ENCODE data around the gene TCF4. TPM values are rescaled to one million over a fixed set of nuclear protein-coding genes. Genes with fewer than 3 reads are reported as not detected.

The TCF4 gene
- total and polyA plus RNA-seq, 8 donors, result 5.1 to 187 (median 39.9) TPM

GRCh38 chr18:55337908-55338521, 250.0 kb downstream of the TCF4 start:
- no peaks in the 10 kb centered on the region for H3K27me3 ChIP-seq
- H3K36me3 ChIP-seq, result no peaks in the 10 kb centered on the region
- H3K4me3 ChIP-seq, result peak overlapping the region in 2 of 4 donors; percentile 1 to 5
- H3K9me3 ChIP-seq, result no peaks in the 10 kb centered on the region
- peak overlapping the region; percentile 5 to 72 (median 67) for H3K27ac ChIP-seq
- WGBS, 5 donors, result 66 to 80% (median 70%) methylated on average over 13 of the region's 13 CpGs
- peaks cover 0 to 36% (median 0%) of the 10 kb centered on the region in 4 donors for H3K4me1 ChIP-seq
- TF ChIP-seq EP300 (IDR thresholded peaks at IDR 0.05) (no peak), POLR2AphosphoS5 (IDR thresholded peaks at IDR 0.05) (peak in 1 of 3 donors; percentile 8)
- intact Hi-C loops (cut with DNase I; ENCODE audit: low total_unique reads), result no loop called here
- DNase-seq, result peak in 1 of 2 donors; percentile 40

GRCh38 chr18:55337138-55337537, 250.9 kb downstream of the TCF4 start:
- intact Hi-C loops (cut with DNase I; ENCODE audit: low total_unique reads), result no loop called here
- H3K4me3 ChIP-seq, result no peak overlapping the region
- no peaks in the 10 kb centered on the region for H3K27me3 ChIP-seq
- H3K9me3 ChIP-seq, result no peaks in the 10 kb centered on the region
- H3K36me3 ChIP-seq, result no peaks in the 10 kb centered on the region
- 82 to 93% (median 88%) methylated on average over 4 of the region's 4 CpGs for WGBS, 5 donors
- H3K4me1 ChIP-seq, result peaks cover 0 to 36% (median 0%) of the 10 kb centered on the region in 4 donors
- DNase-seq, result no peak
- TF ChIP-seq, protein P1, sequence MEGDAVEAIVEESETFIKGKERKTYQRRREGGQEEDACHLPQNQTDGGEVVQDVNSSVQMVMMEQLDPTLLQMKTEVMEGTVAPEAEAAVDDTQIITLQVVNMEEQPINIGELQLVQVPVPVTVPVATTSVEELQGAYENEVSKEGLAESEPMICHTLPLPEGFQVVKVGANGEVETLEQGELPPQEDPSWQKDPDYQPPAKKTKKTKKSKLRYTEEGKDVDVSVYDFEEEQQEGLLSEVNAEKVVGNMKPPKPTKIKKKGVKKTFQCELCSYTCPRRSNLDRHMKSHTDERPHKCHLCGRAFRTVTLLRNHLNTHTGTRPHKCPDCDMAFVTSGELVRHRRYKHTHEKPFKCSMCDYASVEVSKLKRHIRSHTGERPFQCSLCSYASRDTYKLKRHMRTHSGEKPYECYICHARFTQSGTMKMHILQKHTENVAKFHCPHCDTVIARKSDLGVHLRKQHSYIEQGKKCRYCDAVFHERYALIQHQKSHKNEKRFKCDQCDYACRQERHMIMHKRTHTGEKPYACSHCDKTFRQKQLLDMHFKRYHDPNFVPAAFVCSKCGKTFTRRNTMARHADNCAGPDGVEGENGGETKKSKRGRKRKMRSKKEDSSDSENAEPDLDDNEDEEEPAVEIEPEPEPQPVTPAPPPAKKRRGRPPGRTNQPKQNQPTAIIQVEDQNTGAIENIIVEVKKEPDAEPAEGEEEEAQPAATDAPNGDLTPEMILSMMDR (IDR thresholded peaks at IDR 0.05), result no peak
- no peak for TF ChIP-seq POLR2A (IDR thresholded peaks at IDR 0.05)
- no peak for TF ChIP-seq EP300 (IDR thresholded peaks at IDR 0.05)
- no peak for TF ChIP-seq POLR2AphosphoS5 (IDR thresholded peaks at IDR 0.05)
- H3K27ac ChIP-seq, result peak overlapping the region in 2 of 5 donors; percentile 60 to 70

- TF ChIP-seq, protein P1 (IDR thresholded peaks at IDR 0.05), result no peak
- TF ChIP-seq POLR2A (IDR thresholded peaks at IDR 0.05), result no peak
- H3K27ac ChIP-seq, result peak overlapping the region in 1 of 5 donors; percentile 60
- DNase-seq, result no peak
- intact Hi-C loops (cut with DNase I; ENCODE audit: low total_unique reads), result no loop called here
- H3K27me3 ChIP-seq, result no peaks in the 10 kb centered on the region
- no peaks in the 10 kb centered on the region for H3K9me3 ChIP-seq
- WGBS, 5 donors, result 68 to 78% (median 73%) methylated on average over 3 of the region's 3 CpGs
- H3K36me3 ChIP-seq, result no peaks in the 10 kb centered on the region
- H3K4me3 ChIP-seq, result no peak overlapping the region
- H3K4me1 ChIP-seq, result peaks cover 0 to 36% (median 0%) of the 10 kb centered on the region in 4 donors
These were observed 251.4 kb downstream of the TCF4 start for GRCh38 chr18:55336438-55337100.

- H3K27ac ChIP-seq, result peak overlapping the region in 1 of 5 donors; percentile 2
- H3K4me1 ChIP-seq, result peaks cover 0 to 35% (median 0%) of the 10 kb centered on the region in 4 donors
- WGBS, 5 donors, result 16 to 38% (median 29%) methylated on average over 4 of the region's 4 CpGs
- no peak overlapping the region for H3K4me3 ChIP-seq
- intact Hi-C loops (cut with DNase I; ENCODE audit: low total_unique reads), result no loop called here
- no peaks in the 10 kb centered on the region for H3K9me3 ChIP-seq
- no peaks in the 10 kb centered on the region for H3K36me3 ChIP-seq
- H3K27me3 ChIP-seq, result no peaks in the 10 kb centered on the region
- TF ChIP-seq EP300 (IDR thresholded peaks at IDR 0.05) (no peak), POLR2A (IDR thresholded peaks at IDR 0.05) (no peak), POLR2AphosphoS5 (IDR thresholded peaks at IDR 0.05) (no peak)
- TF ChIP-seq, protein P1 (IDR thresholded peaks at IDR 0.05), result no peak
- DNase-seq, result peak in 1 of 2 donors; percentile 26
These were observed 253.1 kb downstream of the TCF4 start for GRCh38 chr18:55334875-55335274.

GRCh38 chr18:55331301-55331700, 256.7 kb downstream of the TCF4 start:
- H3K36me3 ChIP-seq, result no peaks in the 10 kb centered on the region
- TF ChIP-seq EP300 (IDR thresholded peaks at IDR 0.05) (no peak), POLR2A (IDR thresholded peaks at IDR 0.05) (no peak), POLR2AphosphoS5 (IDR thresholded peaks at IDR 0.05) (no peak)
- TF ChIP-seq, protein P1 (IDR thresholded peaks at IDR 0.05), result no peak
- no peak overlapping the region for H3K27ac ChIP-seq
- no peaks in the 10 kb centered on the region for H3K9me3 ChIP-seq
- no peaks in the 10 kb centered on the region for H3K27me3 ChIP-seq
- DNase-seq, result no peak
- intact Hi-C loops (cut with DNase I; ENCODE audit: low total_unique reads), result no loop called here
- peaks cover 0 to 29% (median 4%) of the 10 kb centered on the region in 4 donors for H3K4me1 ChIP-seq
- H3K4me3 ChIP-seq, result no peak overlapping the region
- WGBS, 5 donors, result 77 to 88% (median 80%) methylated on average over 2 of the region's 2 CpGs

All from stomach (tissue), 9 donors.